Kidney epithelial cell (primary cell): Measurements from ENCODE around the gene TMEM221. TPM values are rescaled to one million over a fixed set of nuclear protein-coding genes. Genes with fewer than 3 reads are reported as not detected.

Source experiments
- DNase-seq: peaks from one replicate; pipeline ENCODE4 v3.0.0-alpha.2; 2010; ENCODE audit warnings: low read depth
- H3K27me3 ChIP-seq: 2 replicates; pipeline ENCODE4 v1.6.0; 2011; ENCODE audit warnings: low read length; ENCODE audit not compliant: control insufficient read depth, insufficient read depth
- H3K36me3 ChIP-seq: 2 replicates; pipeline ENCODE4 v1.5.1; 2011; ENCODE audit warnings: low read length; ENCODE audit not compliant: control insufficient read depth, insufficient read depth
- H3K4me3 ChIP-seq: 2 replicates; pipeline ENCODE4 v1.5.1; 2011; ENCODE audit warnings: low read depth, mild to moderate bottlenecking, control low read depth, low read length
- CTCF ChIP-seq: IDR thresholded peaks from 2 replicates; pipeline ENCODE4 v1.5.1; 2011; ENCODE audit warnings: mild to moderate bottlenecking, moderate library complexity, low read length, control low read depth, inconsistent platforms; ENCODE audit not compliant: insufficient read depth, poor library complexity, severe bottlenecking
- total RNA-seq: library from RNA; depleted of rRNA; stranded (reverse); fragments of >200 nt; gene quantifications from 2 replicates; pipeline ENCODE4 v1.2.3, GENCODE V29; 2015

TMEM221 gene
- total RNA-seq, 1 donor from 2014 or later, result 0.75 TPM

- DNase-seq, result peak; percentile 54
- no peak overlapping the region for H3K4me3 ChIP-seq
Measured at GRCh38 chr19:17450264-17451075, 2.0 kb upstream of the TMEM221 start.

DNA sequence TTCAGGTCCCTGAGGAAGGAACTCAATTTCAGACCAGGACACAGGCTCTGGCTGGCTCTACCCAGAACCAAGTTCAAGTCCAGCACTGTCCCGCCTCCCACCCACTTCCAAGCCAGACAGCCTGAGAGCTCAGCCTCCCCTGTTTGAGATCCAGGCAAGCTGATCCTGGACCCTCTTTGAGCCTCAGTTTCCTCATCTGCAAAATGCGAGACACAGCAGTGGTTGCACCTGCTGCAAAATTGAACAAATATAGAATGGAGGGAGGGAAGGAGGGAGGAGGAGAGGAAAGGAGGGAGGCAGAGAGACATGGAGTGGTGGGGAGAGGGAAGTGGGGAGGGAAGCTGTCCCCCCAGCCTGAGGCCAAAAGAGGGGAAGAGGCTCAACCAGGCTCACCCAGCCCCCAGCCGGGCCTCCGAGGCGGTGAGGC is 751 bp downstream of the TMEM221 start:
- H3K27me3 ChIP-seq, result peaks cover 19% of the 10 kb centered on the region
- no peak for TF ChIP-seq CTCF
- peak overlapping the region; percentile 18 for H3K4me3 ChIP-seq
- no peaks in the 10 kb centered on the region for H3K36me3 ChIP-seq
- DNase-seq, result no peak

More at GRCh38 chr19:17450264-17451075, 2.0 kb upstream of the TMEM221 start:
- H3K36me3 ChIP-seq, result no peaks in the 10 kb centered on the region
- no peak for TF ChIP-seq CTCF
- peaks cover 38% of the 10 kb centered on the region for H3K27me3 ChIP-seq

- Histone ChIP-seq H3K4me3 (no peak overlapping the region), H3K36me3 (no peaks in the 10 kb centered on the region), H3K27me3 (peaks cover 19% of the 10 kb centered on the region)
- no peak for TF ChIP-seq CTCF
- no peak for DNase-seq
Measured at GRCh38 chr19:17445526-17446165, 2.8 kb downstream of the TMEM221 start.

- H3K27me3 ChIP-seq, result peaks cover 2% of the 10 kb centered on the region
- no peak overlapping the region for H3K4me3 ChIP-seq
- peak; percentile 41 for DNase-seq
- peak; percentile 47 for TF ChIP-seq CTCF
- H3K36me3 ChIP-seq, result no peaks in the 10 kb centered on the region
Measured at GRCh38 chr19:17441241-17442021, 7.0 kb downstream of the TMEM221 start.

GRCh38 chr19:17436874-17437267 is 11.6 kb downstream of the TMEM221 start:
- Histone ChIP-seq H3K27me3 (peaks cover 2% of the 10 kb centered on the region), H3K4me3 (no peak overlapping the region), H3K36me3 (no peaks in the 10 kb centered on the region)
- no peak for DNase-seq
- TF ChIP-seq CTCF, result no peak
